Activated naive CD4-positive, alpha-beta T cell treated with anti-CD3 and anti-CD28 coated beads, Interleukin-2, amount 50 U/mL, for 72 hours (primary cell): Measurements from ENCODE around the gene LSM14B. TPM values are rescaled to one million over a fixed set of nuclear protein-coding genes. Genes with fewer than 3 reads are reported as not detected.
"Not testable (repeated sequence)": the region's sequence is repeated elsewhere in the genome, so short reads cannot be mapped to it uniquely, and the experiment has no call there.

Experiments used
- ATAC-seq, 2 donors: fragments of 150-1000 bp; cut with Tn5 transposase; 2 replicates each; pipeline ENCODE4 v1.10.0; 2021; ENCODE audit warnings: mild to moderate bottlenecking in 2 of 2, moderate library complexity in 2 of 2
- DNase-seq, 2 donors: peaks; one replicate each; pipeline ENCODE4 v3.0.0; 2021 to 2022; ENCODE audit warnings: low spot score in 2 of 2
- H3K27ac Mint-ChIP-seq, 2 donors: one replicate each; pipeline ENCODE4 v1.8.0; 2022; ENCODE audit warnings: mild to moderate bottlenecking in 2 of 2, mixed read lengths in 2 of 2
- H3K36me3 Mint-ChIP-seq, 2 donors: one replicate each; pipeline ENCODE4 v1.8.0; 2022; ENCODE audit warnings: mixed read lengths in 2 of 2
- H3K9me3 Mint-ChIP-seq, 2 donors: one replicate each; pipeline ENCODE4 v1.8.0; 2022; ENCODE audit warnings: mixed read lengths in 2 of 2
- total RNA-seq, 2 donors: library from RNA; stranded (reverse); gene quantifications; one replicate each; pipeline ENCODE4 v1.2.3, GENCODE V29; 2022

Gene LSM14B
- total RNA-seq, 2 donors from 2014 or later: 34.3 to 35.6 TPM

DNA sequence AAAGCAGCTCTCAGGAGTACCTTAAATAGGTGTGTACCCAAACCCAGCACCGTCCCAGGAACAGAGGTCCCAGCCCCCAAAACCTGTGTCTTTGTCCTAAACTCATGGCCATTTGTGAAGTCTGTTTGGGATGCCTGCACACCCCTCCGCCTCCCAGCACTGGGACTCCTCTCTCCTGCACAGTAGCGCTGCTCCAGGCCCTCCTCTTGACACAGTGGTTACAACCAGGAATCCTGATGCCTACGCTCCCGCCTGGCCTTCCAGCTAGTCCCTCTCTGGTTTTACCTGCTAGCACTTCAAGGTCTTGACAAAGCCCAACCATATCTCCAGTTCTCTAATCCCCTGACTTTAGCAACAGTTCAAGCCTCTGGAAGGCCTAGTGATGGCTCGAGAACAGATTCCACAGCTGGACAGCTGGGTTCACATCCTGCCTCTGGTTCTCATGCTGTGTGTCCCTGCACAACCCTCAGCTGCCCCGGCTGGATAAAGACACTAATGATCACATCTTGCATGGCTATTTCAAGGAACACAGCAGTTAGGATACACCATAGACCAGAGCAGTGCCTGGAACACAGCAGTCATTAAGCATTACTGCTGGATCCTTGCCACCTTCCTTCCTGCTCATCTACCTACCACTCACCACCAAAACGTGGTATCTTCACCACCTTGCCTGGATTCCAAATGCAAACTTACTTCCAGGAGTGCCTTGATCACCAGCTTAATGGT, 15.4 kb downstream of the LSM14B start:
- DNase-seq: no peak
- peak overlapping the region; percentile 8 to 40 for H3K27ac Mint-ChIP-seq
- no peak for ATAC-seq
- H3K36me3 Mint-ChIP-seq: peaks cover 21 to 31% of the 10 kb centered on the region in 2 donors
- no peaks in the 10 kb centered on the region for H3K9me3 Mint-ChIP-seq

GRCh38 chr20:62138204-62138543, 15.9 kb downstream of the LSM14B start:
- no peak for DNase-seq
- H3K9me3 Mint-ChIP-seq: no peaks in the 10 kb centered on the region
- ATAC-seq: no peak
- H3K36me3 Mint-ChIP-seq: peaks cover 21 to 31% of the 10 kb centered on the region in 2 donors
- H3K27ac Mint-ChIP-seq: peak overlapping the region; percentile 8 to 85

GRCh38 chr20:62138912-62139311, 16.6 kb downstream of the LSM14B start:
- DNase-seq: no peak
- no peaks in the 10 kb centered on the region for H3K9me3 Mint-ChIP-seq
- H3K36me3 Mint-ChIP-seq: peaks cover 20 to 31% of the 10 kb centered on the region in 2 donors
- ATAC-seq: no peak
- peak overlapping the region in 1 of 2 donors; percentile 65 for H3K27ac Mint-ChIP-seq

DNA sequence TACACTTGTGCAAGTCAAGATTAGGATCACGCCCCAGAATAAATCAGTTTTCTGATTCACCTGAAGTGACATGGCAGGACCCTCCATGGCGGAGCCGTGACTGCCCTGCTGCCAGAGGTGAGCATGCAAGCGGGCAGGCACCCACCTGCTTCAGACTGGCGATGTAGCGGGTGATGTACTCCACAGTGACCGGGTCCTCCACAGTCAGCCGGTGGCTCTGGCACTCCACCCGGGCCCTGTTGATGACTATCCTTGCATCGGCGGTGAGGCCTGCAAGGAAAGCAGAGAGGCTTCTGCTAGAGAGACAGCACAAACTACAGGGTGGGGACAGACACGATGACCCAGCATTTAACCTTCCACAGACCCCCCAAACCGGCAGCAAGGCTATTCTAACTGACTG, 17.4 kb downstream of the LSM14B start:
- H3K9me3 Mint-ChIP-seq: no peaks in the 10 kb centered on the region
- peak overlapping the region in 1 of 2 donors; percentile 77 for H3K27ac Mint-ChIP-seq
- H3K36me3 Mint-ChIP-seq: peaks cover 16 to 36% of the 10 kb centered on the region in 2 donors

GRCh38 chr20:62141043-62141396, 18.7 kb downstream of the LSM14B start:
- Mint-ChIP-seq H3K27ac (peak overlapping the region; percentile 77 to 91), H3K36me3 (peaks cover 16 to 42% of the 10 kb centered on the region in 2 donors), H3K9me3 (no peaks in the 10 kb centered on the region)
- ATAC-seq (no peak), DNase-seq (no peak)

More for the DNA sequence above, 17.4 kb downstream of the LSM14B start:
- ATAC-seq (no peak), DNase-seq (no peak)

DNA sequence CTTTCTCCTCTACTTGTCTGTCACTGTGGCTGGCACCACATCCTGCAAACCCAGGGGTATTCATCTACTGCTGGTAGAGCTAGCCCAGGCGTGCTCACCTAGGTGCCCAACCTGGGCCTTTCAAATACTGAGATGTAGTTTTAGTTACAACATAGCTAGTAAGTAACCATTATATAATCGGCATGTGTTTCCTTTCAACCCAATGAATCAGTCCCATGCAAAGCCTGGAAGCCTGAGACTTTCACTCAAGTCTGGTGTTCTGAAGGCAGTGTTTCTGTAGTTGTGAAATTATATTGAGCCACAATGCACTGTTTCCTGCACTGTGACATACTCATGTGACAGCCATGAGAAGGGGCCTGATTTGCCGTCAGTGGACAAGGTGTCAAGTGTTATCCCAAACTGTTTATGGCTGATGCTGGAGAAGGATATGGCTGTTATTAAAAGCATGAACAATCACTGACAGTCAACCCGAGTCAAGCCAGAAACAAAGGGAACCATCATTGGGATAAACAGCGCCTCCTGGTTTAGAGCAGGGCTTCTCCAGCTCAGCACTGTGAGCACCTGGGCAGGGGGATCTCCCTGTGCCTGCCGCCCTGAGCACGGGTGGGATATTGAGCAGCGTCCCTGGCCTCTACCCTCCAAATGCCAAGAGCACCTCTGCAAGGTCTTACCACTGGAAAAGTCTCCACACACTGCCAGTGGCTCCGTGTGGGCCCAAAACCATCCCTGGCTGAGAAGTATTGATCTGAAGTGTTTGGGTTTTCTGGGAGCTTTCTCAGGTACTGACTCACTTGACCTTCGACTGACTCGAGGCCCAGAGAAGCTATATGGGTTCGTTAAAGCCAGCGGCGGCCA, 19.3 kb downstream of the LSM14B start:
- DNase-seq: no peak
- Mint-ChIP-seq H3K36me3 (peaks cover 16 to 42% of the 10 kb centered on the region in 2 donors), H3K9me3 (no peaks in the 10 kb centered on the region), H3K27ac (peak overlapping the region; percentile 91 to 97)
- peak in 1 of 2 donors; percentile 43 for ATAC-seq

- no peaks in the 10 kb centered on the region for H3K9me3 Mint-ChIP-seq
- H3K36me3 Mint-ChIP-seq: peaks cover 16 to 42% of the 10 kb centered on the region in 2 donors
- ATAC-seq (peak in 1 of 2 donors; percentile 2), DNase-seq (peak in 1 of 2 donors; percentile 21)
- peak overlapping the region; percentile 91 to 97 for H3K27ac Mint-ChIP-seq
Measured at GRCh38 chr20:62142252-62143080, 20.2 kb downstream of the LSM14B start.

- peaks cover 16 to 33% of the 10 kb centered on the region in 2 donors for H3K36me3 Mint-ChIP-seq
- ATAC-seq: peak; percentile 77 to 88
- peak; percentile 83 to 87 for DNase-seq
Measured at GRCh38 chr20:62143081-62143956, 21.0 kb downstream of the LSM14B start, which contains the start of the genes PSMA7 and SS18L1. PSMA7 (minus strand) TSS chr20:62143394; CDS start chr20:62143303, 91 bp downstream. SS18L1 (plus strand) TSS chr20:62143769; CDS start chr20:62143821, 52 bp downstream.

DNA sequence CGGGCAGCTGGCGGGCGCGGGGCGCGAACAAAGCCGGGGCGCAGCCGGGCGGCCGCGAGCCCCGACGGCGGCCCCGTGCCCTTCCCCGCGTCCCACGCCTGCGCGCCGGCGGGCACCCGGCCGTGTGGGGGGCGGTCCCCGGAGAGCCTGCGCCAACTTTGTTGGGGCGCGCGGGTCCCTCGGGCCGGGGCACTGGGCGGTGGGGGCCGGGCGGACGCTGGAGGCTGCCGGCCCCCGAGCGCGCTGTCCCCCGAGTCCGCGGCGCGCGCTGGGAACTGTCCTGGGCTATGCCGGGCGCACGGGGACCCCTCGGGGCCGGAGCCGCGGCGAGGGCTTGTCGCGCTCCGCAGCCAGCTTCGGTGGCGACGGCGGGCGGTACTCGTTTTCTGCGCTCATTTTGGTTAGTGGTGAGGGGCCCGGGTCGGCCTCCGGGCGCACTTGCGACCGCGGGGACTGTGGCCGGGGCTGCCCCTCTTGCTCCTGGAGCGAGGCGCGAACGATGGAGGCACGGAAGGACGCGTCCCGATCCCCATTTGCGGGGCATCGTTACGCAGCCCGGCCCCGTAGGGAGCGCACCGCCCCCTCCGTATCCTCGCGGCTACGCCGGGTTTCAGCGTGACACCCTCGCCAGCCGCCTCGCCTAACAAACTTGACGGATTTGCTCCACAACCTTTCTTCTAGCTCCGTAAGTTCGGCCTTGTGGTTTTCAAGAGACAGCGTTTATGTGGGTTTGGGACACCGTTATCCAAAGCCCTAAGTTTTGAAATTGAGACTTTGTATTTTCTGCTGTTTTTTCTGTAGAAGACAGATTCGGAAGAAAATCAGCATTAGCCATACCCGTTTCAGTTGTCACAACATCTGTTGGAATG, 21.9 kb downstream of the LSM14B start:
- Mint-ChIP-seq H3K27ac (peak overlapping the region; percentile 76 to 90), H3K36me3 (peaks cover 16 to 33% of the 10 kb centered on the region in 2 donors), H3K9me3 (no peaks in the 10 kb centered on the region)
- DNase-seq: peak; percentile 74 to 80
- ATAC-seq: peak; percentile 49 to 53

More at GRCh38 chr20:62143081-62143956, 21.0 kb downstream of the LSM14B start, which contains the start of the genes PSMA7 and SS18L1:
- Mint-ChIP-seq H3K9me3 (no peaks in the 10 kb centered on the region), H3K27ac (peak within 1 kb of the TSS; percentile 91 to 97)

DNA sequence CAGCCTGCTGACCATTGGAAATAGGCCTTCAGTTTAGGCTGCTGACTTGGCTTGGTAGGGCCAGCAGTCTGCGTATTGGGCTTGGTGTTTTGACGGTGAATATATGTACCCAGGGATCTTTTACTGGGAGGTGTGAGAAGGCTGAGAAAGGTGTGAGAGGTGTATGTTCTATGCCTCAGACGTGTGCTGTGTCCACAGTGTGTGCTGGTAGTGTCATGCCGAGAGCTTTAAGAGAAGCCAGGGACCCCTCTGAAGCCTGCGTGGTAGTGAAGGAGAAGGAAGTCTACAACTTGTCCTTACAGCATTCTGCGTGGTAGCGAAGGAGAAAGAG, 23.4 kb downstream of the LSM14B start:
- H3K36me3 Mint-ChIP-seq: peaks cover 9 to 26% of the 10 kb centered on the region in 2 donors
- DNase-seq (no peak), ATAC-seq (no peak)
- H3K27ac Mint-ChIP-seq: no peak overlapping the region
- no peaks in the 10 kb centered on the region for H3K9me3 Mint-ChIP-seq

DNA sequence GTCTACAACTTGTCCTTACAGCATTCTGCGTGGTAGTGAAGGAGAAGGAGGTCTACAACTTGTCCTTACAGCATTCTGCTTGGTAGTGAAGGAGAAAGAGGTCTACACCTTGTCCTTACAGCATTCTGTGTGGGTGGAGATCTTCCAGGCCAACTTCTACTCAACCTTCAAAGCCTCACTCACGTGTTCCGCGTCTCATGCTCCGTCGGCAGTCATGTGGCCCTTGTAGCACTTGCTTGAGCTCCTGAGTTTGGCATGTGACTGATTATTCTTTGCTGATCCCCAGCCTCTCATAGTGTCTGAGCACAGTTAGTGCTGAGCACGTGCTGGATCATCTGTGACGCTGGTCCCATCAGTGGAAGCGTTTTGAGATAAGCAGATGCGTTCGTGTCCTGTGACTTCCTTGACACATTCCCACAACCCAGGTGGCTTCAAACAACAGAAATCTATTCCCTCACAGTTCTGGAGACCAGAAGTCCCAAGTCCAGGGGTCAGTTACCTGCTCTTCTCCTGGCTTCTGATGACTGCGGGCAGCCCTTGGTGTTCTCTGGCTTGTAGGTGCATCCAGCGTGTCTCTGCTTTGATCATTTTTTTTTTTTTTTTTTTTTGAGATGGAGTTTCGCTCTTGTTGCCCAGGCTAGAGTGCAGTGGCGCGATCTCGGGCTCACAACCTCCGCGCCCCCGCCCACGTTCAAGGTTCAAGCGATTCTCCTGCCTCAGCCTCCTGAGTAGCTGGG, 23.9 kb downstream of the LSM14B start:
- H3K27ac Mint-ChIP-seq: no peak overlapping the region
- peaks cover 6 to 22% of the 10 kb centered on the region in 2 donors for H3K36me3 Mint-ChIP-seq
- DNase-seq (no peak), ATAC-seq (no peak)
- no peaks in the 10 kb centered on the region for H3K9me3 Mint-ChIP-seq

- Mint-ChIP-seq H3K36me3 (peaks cover 7 to 13% of the 10 kb centered on the region in 2 donors), H3K9me3 (no peaks in the 10 kb centered on the region), H3K27ac (no peak overlapping the region)
- DNase-seq (no peak), ATAC-seq (no peak)
Measured at GRCh38 chr20:62147125-62147524, 24.9 kb downstream of the LSM14B start.

DNA sequence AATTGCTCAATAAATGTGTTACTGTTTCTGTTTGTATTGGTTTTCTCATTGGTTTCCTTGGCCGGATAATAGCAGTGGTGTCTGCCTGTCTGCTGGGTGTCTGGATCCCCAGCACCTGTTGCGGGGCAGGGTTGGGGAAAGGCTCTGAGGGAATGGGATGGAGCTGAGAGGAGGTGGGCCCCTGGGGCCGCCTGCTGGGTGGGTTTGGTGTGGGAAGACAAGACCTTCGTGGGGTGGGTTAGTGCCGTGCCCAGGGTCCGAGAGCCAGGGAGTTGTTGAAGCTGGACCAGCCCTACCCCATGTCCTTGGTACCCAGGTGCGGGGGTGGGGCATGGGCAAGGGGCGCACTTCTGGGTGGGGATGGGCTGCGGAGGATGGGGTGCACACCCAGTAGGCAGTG, 25.3 kb downstream of the LSM14B start:
- Mint-ChIP-seq H3K9me3 (no peaks in the 10 kb centered on the region), H3K36me3 (peaks cover 8 to 11% of the 10 kb centered on the region in 2 donors), H3K27ac (no peak overlapping the region)
- DNase-seq (no peak), ATAC-seq (no peak)

DNA sequence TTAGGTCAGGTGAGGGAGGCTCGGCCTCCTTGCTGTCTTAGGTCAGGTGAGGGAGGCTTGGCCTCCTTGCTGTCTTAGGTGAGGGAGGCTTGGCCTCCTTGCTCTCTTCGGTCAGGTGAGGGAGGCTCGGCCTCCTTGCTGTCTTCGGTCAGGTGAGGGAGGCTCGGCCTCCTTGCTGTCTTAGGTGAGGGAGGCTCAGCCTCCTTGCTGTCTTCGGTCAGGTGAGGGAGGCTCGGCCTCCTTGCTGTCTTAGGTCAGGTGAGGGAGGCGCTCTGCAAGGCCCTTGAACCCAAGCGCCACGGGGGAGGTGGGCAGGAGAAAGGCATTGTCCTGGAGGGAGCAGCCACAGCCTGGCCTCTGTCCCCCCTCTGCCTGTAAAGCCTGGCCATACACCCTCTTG, 26.1 kb downstream of the LSM14B start:
- not testable (repeated sequence) for H3K27ac Mint-ChIP-seq, DNase-seq, H3K9me3 Mint-ChIP-seq, ATAC-seq
- peaks cover 11 to 17% of the 10 kb centered on the region in 2 donors for H3K36me3 Mint-ChIP-seq
